ENCODE results near the gene SETD3.
"Not testable (repeated sequence)": the region's sequence is repeated elsewhere in the genome, so short reads cannot be mapped to it uniquely, and the experiment has no call there.

Gene SETD3

DNA sequence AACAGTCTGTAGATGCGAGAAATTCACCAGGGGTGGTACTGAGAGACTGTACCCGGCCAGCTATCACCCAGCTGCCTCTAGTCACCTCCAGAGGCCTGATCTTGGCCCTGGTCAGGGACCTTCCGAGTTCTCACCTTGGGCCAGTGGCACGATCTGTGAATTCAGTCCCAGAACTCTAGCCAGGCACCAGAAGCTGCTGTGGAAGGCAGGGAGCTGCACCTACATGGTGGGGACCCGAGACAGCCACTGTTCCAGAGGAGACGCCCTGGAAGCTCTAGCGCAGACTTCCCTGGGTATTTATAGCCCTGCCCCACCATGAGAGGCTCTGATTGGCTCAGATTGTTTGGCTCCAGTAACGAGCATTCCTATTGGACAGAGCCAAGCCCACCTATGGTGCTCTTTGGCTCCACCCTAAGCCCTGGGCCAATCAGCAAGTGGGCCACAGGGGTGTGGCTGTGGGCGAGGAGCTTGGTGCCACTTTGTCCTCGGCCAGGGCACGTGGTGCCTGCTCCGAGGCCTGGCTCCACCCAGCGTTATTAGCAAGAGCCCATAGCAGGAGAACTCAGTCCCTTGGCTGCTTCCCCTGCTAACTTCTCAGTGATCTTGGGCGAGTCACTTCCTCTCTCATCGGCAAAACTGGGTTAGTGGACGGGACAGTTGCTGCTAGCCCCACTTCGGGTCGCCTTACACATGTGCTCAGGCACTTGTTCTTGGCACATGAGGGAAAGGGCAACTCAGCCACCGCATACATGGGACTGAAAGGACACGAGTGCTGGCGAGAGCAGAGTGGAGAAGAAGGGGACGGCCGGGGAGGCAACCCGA lies 119.7 kb downstream of the SETD3 start:
- DNase-seq (ENCODE audit: low read depth), result no peak

DNA sequence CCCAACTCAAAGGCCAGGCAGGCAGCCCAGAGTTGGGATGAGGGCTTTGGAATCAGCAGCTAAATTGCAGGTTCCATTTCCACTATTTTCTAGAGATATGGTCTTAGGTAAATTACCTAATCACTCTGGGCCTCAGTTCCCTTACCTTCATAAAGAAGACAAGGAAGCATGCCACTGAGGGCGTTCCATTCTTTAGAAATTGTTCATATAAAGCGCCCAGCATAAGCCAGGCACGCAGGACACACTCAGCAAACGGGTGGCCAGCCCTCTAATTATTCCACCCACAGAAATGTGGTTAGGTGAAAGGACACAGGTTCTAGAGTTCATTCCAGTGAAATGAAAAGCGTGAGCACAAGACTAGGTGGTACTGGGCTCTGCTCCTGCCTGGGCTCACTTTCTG lies 120.8 kb downstream of the SETD3 start:
- DNase-seq (ENCODE audit: low read depth), result no peak

DNA sequence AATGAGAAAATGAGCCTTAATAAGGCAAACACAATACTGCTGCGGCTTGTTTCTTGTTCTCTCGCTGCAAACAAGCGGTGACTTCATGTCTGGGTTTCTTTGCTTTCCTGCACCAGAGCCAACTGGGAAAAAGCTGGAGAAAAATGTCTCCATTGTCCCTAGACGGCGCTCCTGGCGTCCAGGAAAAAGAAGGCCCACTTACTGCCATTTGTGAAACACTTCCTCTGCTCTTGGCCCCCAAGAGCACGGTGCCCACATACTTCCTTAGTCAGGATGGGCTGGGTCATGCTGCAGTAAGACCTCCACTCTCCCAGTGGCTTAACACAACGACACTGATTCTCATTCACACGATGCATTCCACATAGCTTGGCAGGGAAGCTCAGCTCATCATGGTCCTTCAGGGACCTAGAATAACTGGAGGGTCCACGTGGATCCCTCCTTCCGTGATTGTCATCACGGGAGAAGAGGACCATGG lies 122.7 kb downstream of the SETD3 start:
- DNase-seq (ENCODE audit: low read depth), result no peak

DNA sequence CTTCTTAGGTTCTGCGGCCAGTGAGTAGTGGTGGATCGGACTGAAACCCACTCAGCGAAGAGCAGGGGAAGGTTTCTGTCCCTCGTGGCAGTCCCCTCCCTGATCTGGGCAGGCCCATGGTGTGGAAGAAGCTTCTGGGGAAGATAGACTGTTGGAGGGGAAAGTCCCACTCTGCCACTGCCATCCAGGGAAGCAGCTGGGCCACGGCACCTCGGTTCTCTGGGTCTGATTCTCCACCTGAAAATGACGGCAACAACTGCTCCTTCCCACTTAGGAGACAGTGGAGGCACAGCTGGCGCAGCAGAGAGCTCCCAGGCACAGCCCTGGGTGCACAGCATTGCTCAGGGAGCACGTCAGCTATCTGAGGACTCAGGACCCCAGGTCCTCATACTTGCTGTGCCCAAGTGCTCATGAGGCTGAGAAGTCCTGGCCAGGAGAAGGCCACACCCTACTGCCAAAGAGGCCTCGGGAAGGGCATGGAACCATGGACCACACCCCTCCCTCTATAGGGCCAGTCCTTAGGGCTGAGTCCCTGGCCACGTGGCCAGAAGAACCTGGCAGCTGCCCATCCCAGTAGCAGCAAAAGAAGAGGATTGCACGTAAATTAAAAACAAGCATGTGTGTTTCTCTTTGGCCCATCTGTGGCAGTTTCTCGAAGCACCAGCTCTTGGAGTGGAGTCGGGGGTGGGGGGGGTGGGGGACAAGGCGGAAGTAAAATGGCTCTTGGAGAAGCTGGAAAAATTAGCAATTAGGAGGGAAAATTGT lies 123.3 kb downstream of the SETD3 start:
- DNase-seq (ENCODE audit: low read depth), result no peak

DNA sequence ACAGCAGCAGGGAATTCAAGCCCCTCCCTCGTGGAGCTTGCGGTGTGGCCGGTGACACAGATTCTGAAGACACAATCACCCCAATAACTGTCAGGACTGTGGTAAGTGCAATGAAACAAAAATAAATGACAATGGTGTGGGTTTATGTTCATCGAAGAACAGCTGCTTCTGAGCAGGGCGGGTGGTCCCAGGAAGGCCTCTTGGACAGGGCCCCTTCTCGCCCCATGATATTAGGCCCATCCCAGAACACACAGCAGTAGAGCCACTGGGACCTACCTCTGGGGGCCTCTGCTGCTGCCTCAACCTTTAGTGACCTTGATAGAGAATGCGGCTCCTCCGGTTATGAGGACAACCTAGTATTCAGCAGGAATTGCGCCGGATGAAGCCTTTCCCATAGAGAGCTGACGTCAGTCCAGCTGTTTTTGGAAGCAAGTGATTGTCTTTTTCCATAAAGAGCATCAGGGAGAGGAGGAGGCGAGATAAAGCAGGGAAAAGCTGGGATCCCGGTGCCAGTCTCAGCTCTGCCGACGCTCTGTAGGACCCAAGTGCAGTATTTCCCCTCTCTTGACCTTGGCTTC lies 124.5 kb downstream of the SETD3 start:
- DNase-seq (ENCODE audit: low read depth), result no peak

DNA sequence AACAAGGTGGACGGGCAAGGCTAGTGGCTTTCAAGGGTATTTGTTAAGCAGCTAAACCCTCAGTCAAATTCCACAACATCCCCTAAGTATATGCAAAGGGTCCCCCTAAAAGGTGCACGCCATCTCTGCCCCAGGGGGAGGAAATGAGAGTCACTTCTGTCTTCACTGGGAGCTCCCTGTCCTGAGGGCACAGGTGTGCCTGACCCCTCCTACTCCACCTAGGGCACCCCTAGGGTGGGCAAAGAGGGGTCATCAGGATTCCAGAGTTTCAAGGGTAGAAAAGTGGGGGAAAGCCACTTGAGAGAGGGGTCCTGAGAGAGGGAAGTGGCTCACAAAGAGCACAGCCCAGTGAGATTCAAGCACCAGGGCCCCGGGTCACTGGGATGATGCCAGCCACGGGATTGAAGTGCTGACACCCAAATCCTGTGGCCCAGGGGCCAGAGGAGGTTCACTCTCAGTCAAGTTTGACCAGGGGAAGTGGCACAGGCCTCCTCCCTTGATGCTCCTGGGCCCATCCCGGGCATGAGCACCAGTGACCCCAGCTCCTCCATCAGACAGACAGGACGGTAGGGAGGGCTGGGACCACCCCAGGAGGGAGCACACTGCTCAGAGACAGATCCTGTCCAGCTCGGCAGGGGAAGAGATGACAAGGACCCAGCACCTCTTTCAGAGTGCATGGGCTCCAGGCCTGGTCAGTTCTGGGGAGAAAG lies 126.3 kb downstream of the SETD3 start:
- DNase-seq (ENCODE audit: low read depth), result no peak

DNA sequence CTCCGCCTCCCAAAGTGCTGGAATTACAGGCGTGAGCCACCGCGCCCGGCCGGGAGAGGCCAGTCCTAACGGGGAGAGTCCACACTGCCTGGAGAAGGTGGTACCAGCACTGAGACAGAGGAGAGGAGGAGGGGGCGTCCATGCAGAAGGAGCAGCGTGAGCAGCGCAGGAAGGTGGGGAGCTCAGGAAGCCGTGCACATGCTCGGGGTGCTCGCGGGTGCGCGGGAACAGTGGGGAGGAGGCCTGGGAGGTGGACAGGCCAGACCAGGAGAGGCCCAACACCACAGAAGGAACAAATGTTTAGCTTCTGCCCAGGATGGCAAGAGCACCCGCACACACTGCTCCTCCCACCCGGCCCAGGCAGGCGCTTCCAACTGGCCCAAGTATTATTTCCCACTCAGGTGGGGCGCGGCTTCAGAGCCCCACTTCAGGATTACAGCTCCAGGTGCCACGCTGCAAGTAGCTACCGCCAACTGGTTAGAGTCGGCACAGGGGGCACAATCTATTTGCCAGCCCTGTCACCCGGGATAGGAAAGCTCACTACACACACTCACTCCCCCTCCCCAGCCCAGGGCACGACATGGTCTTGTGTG lies 127.9 kb downstream of the SETD3 start:
- DNase-seq (ENCODE audit: low read depth), result no peak

DNA sequence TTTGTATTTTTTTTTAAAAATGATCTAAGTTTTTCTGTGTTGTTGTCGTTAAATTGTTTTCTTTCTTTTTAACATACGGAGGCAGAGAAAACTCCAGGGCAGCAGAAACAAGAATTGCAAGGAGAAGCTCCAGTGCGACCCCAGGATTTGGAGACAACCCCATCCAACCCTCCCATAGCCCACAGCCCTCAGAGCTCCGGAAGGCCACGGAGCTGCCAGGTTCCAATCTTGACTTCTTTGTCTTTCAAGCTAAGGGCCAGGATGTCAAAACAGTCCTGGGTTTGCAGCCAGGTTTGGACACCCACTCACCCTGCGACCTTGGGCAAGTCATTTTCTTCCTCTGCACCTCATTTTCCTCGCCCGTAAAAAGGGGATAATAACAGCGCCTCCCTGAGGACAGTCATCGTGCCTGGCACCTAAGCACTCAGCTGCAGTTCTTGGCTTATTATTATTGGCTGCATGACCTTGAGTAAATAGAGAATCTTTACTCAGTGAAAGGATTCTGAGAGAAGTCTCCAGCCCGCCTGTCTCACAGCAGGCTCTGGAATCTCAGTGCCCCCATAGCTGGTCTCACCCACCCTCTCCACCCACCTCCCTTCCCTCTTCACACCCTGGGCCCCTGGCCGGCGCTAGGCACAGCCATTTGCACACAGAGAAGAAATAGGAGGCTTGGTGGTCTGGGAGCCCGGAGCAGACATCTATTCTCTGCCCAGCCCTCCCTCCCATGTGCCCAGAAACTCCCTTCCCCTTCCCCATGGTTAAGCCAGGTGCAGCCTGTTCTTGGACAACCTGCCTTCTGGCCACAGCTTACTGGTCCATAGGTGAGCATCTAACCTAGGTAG lies 129.3 kb downstream of the SETD3 start:
- no peak for DNase-seq (ENCODE audit: low read depth)

DNA sequence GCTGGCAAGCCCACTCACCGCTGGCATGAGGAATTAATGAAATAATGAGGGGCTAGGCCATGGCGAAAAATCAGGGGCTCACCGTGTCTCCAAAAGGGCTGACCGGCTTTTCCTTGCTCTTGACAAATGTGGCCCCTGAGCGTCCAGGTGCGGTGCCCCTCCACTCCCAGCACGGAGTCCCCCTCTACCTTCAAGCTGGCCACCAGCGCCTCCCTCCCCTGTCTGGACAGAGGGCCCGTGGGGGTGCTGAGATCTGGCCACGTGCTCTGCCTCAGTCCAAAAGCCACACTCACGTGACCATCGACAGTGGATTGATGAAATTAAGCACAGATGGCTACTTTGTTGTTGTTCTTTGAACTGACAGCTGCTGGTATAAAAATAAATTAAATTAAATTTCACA lies 129.9 kb downstream of the SETD3 start:
- DNase-seq (ENCODE audit: low read depth), result no peak

DNA sequence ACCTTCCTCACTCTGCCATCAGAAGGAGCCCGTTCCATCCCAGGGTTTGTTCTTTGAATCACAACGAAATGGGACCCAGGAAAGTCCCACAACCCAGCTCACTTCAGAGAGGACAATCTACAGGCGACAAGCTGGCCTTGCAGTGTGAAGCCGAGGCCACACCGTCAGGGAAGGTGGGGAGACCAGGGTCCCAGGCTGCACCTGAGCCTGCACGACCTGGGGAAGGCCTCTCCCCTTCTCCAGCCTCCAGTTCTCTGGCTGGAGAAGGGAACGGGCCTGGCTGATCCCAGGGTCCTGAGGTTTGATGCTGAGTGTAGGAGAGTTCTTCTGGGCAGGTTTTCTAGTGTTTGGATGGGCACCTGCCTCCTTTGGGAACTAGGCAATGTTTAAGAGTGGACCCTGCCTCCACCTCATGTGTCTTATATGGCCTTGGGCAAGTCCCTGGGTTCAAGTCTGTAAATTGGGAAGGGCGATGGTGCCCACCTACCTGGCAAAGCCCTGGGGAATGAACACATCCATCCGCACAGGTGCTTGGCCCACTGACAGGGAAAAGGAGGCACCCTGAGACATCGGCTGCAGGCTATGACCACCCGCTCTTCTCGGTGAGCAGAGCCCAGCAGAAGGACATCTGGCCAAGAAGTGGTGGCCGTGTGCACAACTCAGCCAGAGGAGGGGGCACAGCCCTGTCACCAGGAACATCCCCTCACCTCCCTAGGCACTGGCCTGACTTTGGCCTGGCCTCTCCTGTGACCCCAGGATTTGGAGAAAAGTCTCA lies 130.8 kb downstream of the SETD3 start:
- no peak for DNase-seq (ENCODE audit: low read depth)

DNA sequence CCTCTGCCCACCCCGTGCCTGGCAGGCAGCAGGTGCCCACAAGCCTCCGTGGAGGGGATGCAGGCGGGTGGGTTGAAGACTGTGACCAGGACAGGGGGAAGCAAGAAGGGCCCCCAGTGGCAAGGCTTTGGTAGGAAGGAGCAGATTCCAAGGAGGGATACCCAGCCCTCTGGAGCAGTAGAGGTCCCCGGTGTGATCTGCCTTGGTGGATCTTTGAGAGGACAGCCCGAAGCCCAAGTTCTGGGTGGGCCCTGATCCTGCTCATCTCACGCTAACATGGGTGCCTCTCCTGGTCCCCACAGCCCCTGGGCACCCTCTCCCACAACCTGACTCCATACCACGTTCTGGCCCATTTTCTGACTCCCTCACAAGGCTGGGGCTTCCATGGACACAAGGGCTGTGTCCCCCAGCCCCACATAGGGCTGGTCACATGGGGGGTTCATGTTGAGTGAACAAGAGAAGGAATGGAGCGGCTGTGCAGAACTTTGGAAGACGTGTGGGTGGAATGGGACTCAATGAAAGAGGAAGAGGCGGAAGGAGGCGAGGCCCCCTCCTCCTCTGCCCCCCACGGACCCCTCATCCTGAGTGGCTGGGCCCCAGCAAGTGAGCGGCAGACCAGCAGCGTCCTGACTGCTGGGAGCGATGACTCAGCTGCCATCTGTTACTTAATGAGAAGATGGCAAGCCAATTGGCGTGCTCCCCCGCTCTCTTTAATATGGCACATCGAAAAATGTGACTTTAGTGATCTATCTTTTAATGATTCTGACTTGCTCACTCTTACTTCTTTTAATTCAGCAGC lies 131.6 kb downstream of the SETD3 start:
- no peak for DNase-seq (ENCODE audit: low read depth)

DNA sequence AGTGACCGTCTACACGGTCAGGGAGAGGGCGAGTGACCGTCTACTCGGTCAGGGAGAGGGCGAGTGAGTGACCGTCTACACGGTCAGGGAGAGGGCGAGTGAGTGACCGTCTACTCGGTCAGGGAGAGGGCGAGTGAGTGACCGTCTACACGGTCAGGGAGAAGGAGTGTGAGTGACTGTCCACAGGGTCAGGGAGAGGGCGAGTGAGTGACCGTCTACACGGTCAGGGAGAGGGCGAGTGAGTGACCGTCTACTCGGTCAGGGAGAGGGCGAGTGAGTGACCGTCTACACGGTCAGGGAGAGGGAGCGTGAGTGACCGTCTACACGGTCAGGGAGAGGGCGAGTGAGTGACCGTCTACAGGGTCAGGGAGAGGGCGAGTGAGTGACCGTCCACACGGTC lies 132.4 kb downstream of the SETD3 start:
- not testable (repeated sequence) for DNase-seq (ENCODE audit: low read depth)
